Gastrocnemius medialis (tissue), 4 donors: Measurements from ENCODE around the gene PRX. TPM values are rescaled to one million over a fixed set of nuclear protein-coding genes. Genes with fewer than 3 reads are reported as not detected.

Experiments used
- ATAC-seq, 2 donors: fragments of 150-250 bp; one replicate each; pipeline ENCODE4 v1.9.1; 2016
- DNase-seq, 2 donors: peaks; one replicate each; pipeline ENCODE4 v3.0.0-alpha.2; 2019
- H3K27ac ChIP-seq, 4 donors: fragments of 200-600 bp; sonication (generic); 1 replicate in 1 of 4; 2 replicates in 3 of 4; pipeline ENCODE4 v1.5.1; 2016 to 2018; ENCODE audit warnings: mild to moderate bottlenecking in 2 of 4, moderate library complexity in 1 of 4
- H3K27me3 ChIP-seq, 3 donors: fragments of 200-600 bp; sonication (generic) in 2 of 3; 1 replicate in 1 of 3; 2 replicates in 2 of 3; pipeline versions ENCODE4 v1.5.1 to v1.6.0; 2016 to 2019; ENCODE audit warnings: mild to moderate bottlenecking in 1 of 3, moderate library complexity in 1 of 3
- H3K36me3 ChIP-seq, 2 donors: fragments of 200-600 bp; sonication (generic) in 1 of 2; one replicate each; pipeline ENCODE4 v1.5.1; 2017 to 2018
- H3K4me1 ChIP-seq, 2 donors: fragments of 200-600 bp; sonication (generic) in 1 of 2; one replicate each; pipeline ENCODE4 v1.5.1; 2016 to 2017; ENCODE audit warnings: mild to moderate bottlenecking in 2 of 2
- H3K4me3 ChIP-seq, 4 donors: fragments of 200-600 bp; sonication (generic) in 3 of 4; 1 replicate in 1 of 4; 2 replicates in 3 of 4; pipeline ENCODE4 v1.5.1; 2016 to 2019; ENCODE audit warnings: mild to moderate bottlenecking in 2 of 4
- H3K9me3 ChIP-seq, 3 donors: fragments of 200-600 bp; sonication (generic) in 2 of 3; 1 replicate in 1 of 3; 2 replicates in 2 of 3; pipeline ENCODE4 v1.5.1; 2016 to 2019
- POLR2A ChIP-seq, 2 donors: fragments of 450-650 bp; IDR thresholded peaks; one replicate each; pipeline ENCODE4 v1.6.1; 2017; ENCODE audit warnings: antibody characterized with exemption in 2 of 2, mild to moderate bottlenecking in 2 of 2, moderate library complexity in 2 of 2
- in situ Hi-C, 4 donors: fragments of 200-750 bp; cut with MboI; loops; one replicate each; pipeline versions ENCODE4 v1.15.0 to v1.8.0; 2017; ENCODE audit warnings: low sequenced_read_pairs in 4 of 4
- intact Hi-C: fragments of 100-400 bp; cut with DNase I; formaldehyde crosslinking; loops from one replicate; pipeline ENCODE4 v1.15.1; 2023; ENCODE audit warnings: low total_unique reads
- total RNA-seq, 4 donors: library from RNA; depleted of rRNA; stranded (reverse); fragments of >200 nt; gene quantifications; one replicate each; pipeline versions ENCODE4 v1.1.0 to v1.2.3, GENCODE V29; 2016
- TF ChIP-seq, protein P1 (sequence below), 5 experiments: fragments of 450-650 bp in 3 of 5; fragments of 200-600 bp in 2 of 5; sonication (generic) in 2 of 5; IDR thresholded peaks in 4 of 5; conservative IDR thresholded peaks in 1 of 5; 1 replicate in 4 of 5; 2 replicates in 1 of 5; pipeline ENCODE4 v1.5.1; 2016 to 2019; ENCODE audit warnings: antibody characterized with exemption in 5 of 5, mild to moderate bottlenecking in 3 of 5, moderate library complexity in 3 of 5

Gene PRX
- total RNA-seq, 4 donors from 2014 or later = 2.4 to 4.2 (median 3.2) TPM

DNA sequence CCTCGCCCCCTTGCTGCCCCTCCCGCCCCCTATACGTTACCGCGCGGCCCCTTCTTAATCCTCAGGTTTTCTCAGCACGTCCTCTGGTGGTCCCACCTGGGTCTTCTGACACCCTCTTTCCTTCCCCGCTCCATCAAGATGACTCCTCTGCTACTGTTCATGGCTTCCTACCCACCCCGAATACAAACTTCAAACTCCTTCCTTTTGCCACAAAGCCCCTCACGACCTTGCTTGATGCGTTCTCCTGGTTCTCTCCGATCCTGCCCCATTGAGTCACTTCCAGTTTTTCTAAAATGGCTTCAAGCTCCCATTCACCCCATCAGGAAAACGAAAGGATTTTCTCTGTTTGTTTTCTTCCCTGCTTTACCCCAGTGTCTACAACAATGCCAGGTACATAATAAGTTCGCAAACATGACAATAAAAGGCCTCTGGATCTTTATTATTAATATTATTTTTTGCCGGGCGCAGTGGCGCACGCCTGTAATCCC lies 31.7 kb upstream of the PRX start:
- in situ Hi-C loops = no loop called here
- Histone ChIP-seq H3K27ac (peak overlapping the region; percentile 96 to 99 (median 99)), H3K4me1 (peaks cover 15 to 24% of the 10 kb centered on the region in 2 donors), H3K4me3 (peak overlapping the region; percentile 77 to 98 (median 92)), H3K36me3 (peaks cover 0 to 29% of the 10 kb centered on the region in 2 donors), H3K9me3 (no peaks in the 10 kb centered on the region), H3K27me3 (no peaks in the 10 kb centered on the region)
- intact Hi-C loops = loop anchor here (1.0 to 10.0 kb wide), 3 partner anchors 20 to 270 kb away; partner anchors contain the start of genes BLVRB, COQ8B and ITPKC
- DNase-seq = no peak
- ATAC-seq = no peak
- TF ChIP-seq, protein P1, sequence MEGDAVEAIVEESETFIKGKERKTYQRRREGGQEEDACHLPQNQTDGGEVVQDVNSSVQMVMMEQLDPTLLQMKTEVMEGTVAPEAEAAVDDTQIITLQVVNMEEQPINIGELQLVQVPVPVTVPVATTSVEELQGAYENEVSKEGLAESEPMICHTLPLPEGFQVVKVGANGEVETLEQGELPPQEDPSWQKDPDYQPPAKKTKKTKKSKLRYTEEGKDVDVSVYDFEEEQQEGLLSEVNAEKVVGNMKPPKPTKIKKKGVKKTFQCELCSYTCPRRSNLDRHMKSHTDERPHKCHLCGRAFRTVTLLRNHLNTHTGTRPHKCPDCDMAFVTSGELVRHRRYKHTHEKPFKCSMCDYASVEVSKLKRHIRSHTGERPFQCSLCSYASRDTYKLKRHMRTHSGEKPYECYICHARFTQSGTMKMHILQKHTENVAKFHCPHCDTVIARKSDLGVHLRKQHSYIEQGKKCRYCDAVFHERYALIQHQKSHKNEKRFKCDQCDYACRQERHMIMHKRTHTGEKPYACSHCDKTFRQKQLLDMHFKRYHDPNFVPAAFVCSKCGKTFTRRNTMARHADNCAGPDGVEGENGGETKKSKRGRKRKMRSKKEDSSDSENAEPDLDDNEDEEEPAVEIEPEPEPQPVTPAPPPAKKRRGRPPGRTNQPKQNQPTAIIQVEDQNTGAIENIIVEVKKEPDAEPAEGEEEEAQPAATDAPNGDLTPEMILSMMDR (IDR thresholded peaks at IDR 0.05 in 4 of 5, conservative IDR thresholded peaks at IDR 0.05 in 1 of 5) = peak in 2 of 5 experiments; percentile 16 to 22
- no peak for TF ChIP-seq POLR2A (IDR thresholded peaks at IDR 0.05)

DNA sequence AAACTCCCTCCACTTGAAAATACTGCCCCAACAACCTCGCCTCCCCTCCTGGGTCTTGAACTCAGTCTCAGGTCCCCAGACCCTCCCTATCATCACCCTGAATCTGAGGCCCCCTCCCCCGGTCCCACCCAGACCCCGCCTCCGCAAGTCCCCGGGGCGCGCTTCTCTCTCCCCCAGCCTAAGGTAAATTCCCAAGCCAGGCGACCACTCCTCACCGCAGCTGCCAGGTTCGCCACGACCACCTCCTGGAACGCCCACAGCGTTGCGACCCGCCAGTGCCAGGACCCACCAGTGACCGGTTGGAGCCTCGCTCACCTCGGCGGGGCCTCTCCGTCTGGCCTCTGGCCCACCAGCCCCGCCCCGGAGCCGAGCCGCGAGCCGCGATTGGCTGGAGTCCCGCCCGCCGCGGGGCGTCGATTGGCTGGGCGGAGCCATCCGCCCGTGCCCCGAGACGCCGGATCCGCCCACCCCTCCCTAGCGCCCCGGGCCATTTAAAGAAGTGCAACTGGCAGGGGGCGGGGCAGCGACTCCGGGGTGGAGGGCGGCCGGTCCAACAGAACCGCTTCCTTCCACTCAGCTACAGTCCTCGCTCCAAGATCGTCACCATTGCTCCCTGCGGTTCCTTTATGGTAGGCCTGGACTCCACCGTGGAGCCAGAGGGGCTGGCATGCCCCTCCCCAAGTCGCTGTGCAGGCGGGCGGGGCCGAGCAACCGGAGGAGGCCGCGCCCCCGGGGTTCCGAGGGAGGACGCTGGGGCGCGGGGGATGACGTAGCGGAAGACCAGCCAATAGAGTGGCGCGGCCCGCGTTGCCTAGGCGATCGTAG lies 31.0 kb upstream of the PRX start, which contains the start of gene SERTAD3:
Gene SERTAD3 (minus strand): TSS at position 336 of the 825 bp plus-strand sequence. CDS start 2,255 bp downstream, outside the sequence.
- Histone ChIP-seq H3K27me3 (no peaks in the 10 kb centered on the region), H3K4me1 (peaks cover 15 to 24% of the 10 kb centered on the region in 2 donors), H3K27ac (peak within 1 kb of the TSS; percentile 96 to 99 (median 99)), H3K9me3 (no peaks in the 10 kb centered on the region), H3K36me3 (peaks cover 0 to 29% of the 10 kb centered on the region in 2 donors), H3K4me3 (peak within 1 kb of the TSS; percentile 77 to 98 (median 92))
- in situ Hi-C loops (no loop called here), intact Hi-C loops (loop anchor here (1.0 to 10.0 kb wide), 5 partner anchors 11 to 271 kb away; partner anchors contain the start of genes BLVRB, C19orf47, COQ8B and ITPKC)
- TF ChIP-seq, protein P1 (IDR thresholded peaks at IDR 0.05 in 4 of 5, conservative IDR thresholded peaks at IDR 0.05 in 1 of 5) = no peak
- TF ChIP-seq POLR2A (IDR thresholded peaks at IDR 0.05) = peak; percentile 99
- ATAC-seq (peak; percentile 72 to 73), DNase-seq (peak; percentile 95 to 97)

DNA sequence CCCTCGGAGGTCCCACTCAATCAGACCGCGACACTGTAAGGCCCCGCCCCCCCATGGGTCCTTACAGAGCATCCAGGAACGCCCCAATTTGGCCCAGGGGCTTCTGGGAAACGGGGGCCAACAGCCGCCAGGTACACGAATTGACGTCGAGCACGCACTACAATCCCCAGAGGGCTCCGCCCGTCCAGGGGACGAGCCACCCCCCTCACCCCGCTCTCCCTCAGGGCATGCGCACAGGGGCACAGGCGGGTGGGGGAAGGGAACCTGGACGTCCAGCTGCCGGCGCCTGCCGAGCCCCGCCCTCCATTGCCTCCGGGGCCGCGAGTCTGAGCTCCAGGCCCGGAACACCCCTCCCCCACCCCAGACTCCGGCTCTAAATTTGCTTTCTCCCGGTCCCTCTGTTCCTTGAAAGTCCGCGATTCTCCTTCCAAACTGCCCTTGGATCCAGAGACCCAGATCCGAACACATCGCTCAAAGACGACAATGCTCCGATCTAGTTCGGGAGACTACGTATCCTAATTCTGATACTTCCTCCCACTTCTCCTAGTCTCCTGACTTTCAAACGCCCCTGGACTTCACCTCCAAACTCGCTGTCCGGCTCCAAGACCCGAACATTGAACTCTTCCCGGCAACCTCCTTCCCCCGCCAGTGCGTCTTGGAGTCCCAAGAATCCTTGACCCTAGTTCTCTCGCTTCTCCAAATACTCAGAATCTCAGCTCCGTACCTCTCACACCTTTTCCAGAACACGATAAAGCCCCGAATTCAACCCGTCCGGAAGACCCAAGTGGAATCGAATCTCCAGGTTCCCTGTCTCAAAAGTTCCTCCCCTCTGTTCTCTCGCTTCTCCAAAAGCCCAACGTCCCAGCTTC lies 30.2 kb upstream of the PRX start:
- Histone ChIP-seq H3K36me3 (peaks cover 0 to 29% of the 10 kb centered on the region in 2 donors), H3K4me1 (peaks cover 15 to 24% of the 10 kb centered on the region in 2 donors), H3K4me3 (peak overlapping the region; percentile 77 to 98 (median 92)), H3K27ac (peak overlapping the region; percentile 96 to 99 (median 99)), H3K27me3 (no peaks in the 10 kb centered on the region), H3K9me3 (no peaks in the 10 kb centered on the region)
- TF ChIP-seq, protein P1 (IDR thresholded peaks at IDR 0.05 in 4 of 5, conservative IDR thresholded peaks at IDR 0.05 in 1 of 5) = no peak
- peak; percentile 68 to 76 for TF ChIP-seq POLR2A (IDR thresholded peaks at IDR 0.05)
- in situ Hi-C loops = no loop called here
- ATAC-seq (peak; percentile 80 to 83), DNase-seq (peak; percentile 99 to 100)
- intact Hi-C loops = loop anchor here (1.0 to 10.0 kb wide), 3 partner anchors 10 to 271 kb away; partner anchors contain the start of genes C19orf47, COQ8B, ITPKC and PLD3
